ENCODE data around the gene USP32.
"Not testable (repeated sequence)": the region's sequence is repeated elsewhere in the genome, so short reads cannot be mapped to it uniquely, and the experiment has no call there.

The USP32 gene

DNA sequence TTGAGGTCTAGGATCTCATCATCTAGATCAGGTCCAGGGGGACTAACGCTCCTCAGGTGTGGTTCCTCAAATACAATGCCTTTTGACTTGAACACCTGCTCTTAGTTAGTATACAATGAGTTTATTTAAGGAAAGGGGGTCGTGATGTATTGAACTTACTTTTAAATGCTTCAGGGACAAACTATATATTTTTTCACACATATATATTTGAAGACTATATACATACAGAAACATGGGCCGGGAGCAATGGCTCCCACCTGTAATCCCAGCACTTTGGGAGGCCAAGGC is 11.5 kb upstream of the USP32 start:
- DNase-seq (ENCODE audit: low spot score), result no peak

DNA sequence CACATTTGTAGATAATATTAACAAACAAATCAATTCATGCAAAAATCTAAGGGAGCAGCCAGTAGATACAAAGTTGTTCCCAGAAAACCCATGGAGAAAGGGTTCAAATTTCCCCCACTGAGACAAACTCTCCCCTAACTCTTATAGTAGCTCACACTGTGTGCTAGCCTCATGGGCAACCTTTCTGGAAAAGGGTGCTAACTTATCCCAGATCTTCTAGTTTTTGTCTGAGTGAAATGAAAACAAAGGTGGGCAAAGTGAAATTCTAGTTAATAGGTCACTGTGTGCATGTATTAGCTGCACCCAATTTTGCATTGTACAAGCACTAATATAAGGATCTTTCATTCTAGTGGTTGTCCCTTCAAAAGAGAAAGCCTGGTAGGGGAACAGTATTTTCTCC is 9.9 kb upstream of the USP32 start:
- DNase-seq (ENCODE audit: low spot score), result no peak

DNA sequence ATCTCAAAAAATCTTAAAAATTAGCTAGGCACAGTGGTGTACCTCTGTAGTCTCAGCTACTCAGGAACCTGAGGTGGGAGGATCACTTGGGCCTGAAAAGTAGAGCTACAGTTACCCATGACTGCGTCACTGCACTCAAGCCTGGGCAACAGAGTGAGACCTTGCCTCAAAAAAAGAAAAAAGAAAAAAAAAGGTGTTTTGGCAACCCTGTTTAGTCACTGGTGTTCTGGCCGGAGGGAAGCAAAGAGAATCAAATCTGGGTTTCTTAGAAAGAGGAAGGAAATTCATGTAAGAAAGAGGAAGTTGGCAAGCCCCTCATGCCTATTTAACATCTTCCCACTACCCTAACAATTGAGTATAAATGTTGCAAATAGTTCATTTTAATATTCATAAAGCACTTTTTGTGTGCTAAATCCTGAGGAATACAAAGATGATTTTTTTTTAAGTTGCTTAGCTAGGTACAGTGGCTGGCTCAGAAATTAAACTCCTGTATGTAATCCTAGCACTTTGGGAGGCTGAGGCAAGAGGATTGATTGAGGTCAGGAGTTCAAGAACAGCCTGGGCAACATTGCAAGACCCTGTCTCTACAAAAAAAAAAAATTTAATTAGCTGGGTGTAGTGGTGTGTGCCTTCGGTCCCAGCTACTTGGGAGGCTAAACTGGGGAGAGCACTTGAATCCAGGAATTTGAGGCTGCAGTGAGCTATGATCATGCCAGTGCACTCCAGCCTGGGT is 6.5 kb upstream of the USP32 start:
- DNase-seq (ENCODE audit: low spot score), result no peak

DNA sequence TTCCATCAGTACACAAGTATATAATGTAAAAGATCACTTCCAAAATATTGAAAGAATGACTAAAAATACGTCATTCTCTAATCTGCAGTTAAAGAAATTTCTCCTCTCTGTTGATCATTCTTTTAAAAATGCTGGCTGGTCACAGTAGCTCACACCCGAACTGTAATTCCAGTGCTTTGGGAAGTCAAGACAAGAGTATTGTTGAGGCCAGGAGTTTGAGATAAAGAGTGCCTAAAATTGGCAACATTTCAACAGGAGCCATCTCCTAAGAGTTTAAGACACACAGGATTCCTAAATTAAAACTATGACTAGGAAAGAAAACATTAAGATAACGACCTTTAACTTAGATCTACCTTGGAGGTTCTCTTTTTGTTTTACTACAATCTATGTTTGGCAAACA is 4.5 kb upstream of the USP32 start:
- DNase-seq (ENCODE audit: low spot score), result no peak

DNA sequence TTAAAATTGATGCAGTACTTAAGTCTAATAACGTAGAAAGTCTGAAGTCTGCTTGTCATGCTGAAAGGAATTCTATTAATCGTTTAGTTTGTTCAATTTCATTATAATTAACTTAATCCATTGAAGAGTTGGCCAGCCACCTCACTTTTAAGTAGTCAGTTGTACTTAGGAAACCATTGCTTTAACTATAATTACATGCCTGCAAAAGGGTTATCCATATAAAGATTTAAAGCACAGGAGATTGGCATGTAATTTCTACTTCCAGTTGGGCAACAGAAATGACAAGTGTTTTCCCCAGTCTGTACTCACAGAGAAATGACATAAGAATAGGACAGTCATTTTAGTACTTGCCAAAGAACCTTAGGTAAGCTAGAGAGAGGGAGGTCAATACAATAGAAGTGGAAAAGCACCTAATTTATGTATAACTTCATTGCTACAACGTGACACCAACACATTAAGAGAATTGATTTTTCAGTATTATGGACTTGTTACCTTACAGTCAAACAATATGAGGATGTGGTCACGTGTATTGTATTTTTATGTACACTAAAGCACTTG is 3.7 kb upstream of the USP32 start:
- no peak for DNase-seq (ENCODE audit: low spot score)

DNA sequence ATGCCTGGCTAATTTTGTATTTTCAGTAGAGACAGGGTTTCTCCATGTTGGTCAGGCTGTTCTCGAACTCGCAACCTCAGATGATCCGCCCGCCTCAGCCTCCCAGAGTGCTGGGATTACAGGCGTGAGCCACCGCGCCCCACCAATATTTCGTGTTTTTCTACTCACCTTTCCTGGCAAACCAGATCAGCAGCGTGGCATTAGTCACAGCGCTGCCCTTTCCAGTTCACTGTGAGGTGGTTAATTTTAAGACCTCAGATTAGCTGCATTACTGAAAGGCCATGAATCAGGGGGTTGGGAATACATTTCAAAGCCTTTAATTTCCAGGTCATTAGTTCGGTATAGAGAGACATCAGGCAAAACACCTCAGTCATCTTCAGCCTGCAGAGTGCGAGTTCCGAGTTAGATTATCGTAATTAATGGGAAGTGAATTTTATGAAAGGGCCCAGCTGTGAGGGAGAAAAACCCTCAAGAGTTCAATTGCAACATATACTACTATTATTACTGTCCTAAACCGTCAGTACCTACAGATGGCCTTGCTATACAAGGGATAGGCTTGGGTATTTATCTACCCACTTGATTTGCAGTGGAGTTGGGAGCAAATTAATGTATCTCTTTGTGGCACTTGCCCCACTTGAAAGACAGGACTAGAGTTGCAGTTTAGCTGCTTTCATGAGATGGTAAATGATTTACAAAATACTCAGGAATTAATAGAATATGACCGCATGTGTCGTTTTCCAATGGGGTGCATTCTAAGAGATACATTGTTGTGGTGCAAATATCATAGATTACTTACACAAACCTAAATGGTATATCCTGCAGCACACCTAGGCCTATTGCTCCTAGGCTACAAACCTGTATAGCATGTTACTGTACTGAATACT is 2.1 kb upstream of the USP32 start:
- DNase-seq (ENCODE audit: low spot score), result no peak

DNA sequence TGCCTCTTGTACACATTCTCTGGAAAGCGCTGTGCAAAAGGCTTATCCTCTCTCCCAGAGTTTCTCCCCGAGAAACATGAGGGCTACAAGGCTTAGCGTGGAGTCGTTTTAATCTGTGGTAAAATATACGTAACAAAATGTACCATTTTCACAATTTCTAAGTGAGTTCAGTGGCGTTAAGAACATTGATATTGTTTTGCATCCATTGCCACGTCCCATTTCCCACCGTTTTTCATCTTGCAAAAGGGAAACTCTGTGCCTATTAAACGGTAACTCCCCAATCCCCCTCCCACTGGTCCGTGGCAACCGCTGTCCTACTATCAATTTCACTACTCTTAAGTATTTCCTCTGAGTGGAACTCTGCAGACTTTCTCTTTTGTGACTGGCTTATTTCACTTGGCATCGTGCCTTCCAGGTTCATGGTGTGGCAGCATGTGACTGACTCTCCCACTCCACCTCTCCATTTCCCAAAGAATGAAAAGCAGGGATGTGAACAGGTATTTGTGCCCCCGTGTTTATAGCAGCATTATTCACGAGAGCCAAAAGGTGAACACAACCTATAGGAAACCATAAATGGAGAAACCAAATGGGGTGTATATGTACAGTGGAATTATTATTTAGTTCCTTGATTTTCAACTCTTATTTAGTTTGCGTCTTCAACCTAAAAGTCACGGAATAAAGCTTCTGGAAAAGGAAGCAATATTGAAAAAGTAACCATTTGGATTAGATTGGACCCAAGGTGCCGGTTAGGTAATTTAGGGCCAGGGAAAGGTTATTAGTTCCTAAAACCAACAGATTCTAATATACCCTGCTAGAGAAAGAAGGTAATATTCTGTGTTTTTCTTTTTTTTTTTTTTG is 1.1 kb upstream of the USP32 start:
- DNase-seq (ENCODE audit: low spot score), result peak; percentile 56

DNA sequence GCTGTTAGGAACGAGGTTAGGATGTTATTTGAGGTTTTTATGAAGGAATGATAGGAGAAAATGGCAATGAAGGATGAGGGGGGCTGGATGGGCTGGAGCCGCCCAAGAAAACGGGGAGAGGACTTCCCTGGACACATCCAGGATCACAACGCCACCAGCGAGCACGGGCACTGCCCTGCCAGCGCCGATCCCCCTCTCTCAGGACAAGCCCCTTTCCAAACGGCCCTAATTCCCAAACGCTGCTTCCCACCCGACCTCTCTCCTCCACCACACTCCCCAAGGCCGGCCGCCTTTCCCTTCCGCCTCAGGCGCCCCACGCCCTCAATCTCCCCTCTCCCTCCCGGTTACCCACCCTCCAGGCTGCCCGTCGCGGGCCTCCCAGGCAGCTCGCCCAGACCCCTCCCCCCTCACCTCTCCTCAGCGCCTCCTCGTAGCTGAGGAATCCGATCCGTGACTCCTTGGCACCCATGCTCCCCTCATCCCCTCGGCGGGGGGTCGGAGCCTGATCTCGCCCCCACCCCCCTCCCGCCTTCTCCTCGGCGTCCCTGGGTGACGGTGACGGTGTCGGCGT is 377 bp downstream of the USP32 start:
- DNase-seq (ENCODE audit: low spot score), result no peak

DNA sequence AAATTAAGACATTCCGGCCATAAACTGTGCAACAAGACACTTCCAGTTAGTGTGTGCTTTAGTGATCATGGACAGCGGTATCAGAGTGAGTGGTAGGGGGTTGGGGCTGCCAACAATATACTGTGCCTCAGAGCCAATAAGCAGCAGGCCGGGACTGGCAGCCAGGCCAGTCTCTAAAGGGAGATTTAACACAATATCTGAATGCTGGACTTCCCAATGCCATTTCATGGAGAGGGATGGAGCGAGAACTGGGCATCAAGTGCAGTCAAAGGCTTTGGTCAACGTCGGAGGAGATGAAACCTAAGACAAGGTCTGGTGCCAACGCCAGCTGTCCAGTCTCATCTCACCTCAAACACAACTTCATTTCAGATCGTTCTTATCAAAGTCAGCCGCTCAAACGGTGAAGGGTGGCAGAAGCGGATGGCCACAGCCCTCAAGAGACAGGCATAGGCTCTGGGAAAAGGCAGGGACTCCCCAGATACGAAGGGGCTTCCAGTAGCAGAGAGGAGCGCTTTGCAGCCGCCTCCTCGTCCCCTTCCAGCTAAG is 935 bp downstream of the USP32 start:
- DNase-seq (ENCODE audit: low spot score), result peak; percentile 69

DNA sequence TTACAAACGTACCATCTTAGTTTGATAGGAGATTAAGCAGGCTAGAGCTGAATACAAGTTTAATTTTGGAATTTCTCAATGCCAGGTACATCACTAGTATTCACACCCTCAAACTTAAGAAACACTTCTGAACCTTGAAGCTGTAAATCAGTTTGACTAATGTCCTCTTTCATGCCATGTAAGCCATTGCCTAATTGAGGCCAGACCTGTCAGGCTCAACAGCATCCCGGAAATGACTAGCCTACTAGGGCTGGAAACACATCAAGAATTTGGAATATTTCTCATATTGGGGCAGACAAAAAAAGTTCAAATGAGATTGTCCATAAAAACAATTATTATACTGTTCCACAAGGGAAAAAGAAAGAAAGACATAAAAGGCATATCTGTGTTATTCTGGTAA is 1.7 kb downstream of the USP32 start:
- DNase-seq (ENCODE audit: low spot score), result peak; percentile 17

DNA sequence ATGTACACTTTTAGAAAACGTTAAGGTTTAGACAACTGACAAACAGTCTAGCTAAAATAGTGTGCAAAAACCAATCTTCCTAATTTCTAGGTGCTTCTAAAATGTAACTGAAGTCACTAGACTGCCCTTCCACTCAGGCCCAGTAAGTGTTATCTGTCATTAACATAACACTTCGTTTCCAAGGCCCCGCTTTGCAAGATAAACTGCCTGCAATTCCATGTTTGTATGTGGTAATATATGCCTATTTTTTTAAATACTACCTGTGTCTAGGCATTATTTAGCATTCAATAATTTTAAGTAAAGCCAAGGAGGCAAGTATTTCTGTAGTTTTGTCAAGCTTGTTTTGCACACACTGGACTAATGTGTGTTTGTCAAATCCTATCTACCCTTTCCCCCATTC is 3.2 kb downstream of the USP32 start:
- no peak for DNase-seq (ENCODE audit: low spot score)

DNA sequence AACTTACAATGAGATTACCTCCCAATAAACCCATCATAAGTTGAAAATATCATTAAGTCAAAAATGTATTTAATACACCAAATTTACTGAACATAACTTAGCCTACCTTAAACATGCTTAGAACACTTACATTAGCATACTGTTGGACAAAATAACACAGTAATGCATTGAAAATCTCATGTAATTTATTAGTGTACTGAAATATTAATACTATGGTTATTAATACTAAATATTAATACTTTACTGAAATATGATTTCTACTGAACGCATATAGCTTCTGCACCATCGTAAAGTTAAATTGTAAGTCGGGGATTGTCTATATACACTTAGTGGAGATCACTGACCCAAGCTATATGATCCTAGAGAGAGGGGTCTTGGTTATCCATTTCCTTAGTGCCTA is 4.3 kb downstream of the USP32 start:
- DNase-seq (ENCODE audit: low spot score), result no peak

DNA sequence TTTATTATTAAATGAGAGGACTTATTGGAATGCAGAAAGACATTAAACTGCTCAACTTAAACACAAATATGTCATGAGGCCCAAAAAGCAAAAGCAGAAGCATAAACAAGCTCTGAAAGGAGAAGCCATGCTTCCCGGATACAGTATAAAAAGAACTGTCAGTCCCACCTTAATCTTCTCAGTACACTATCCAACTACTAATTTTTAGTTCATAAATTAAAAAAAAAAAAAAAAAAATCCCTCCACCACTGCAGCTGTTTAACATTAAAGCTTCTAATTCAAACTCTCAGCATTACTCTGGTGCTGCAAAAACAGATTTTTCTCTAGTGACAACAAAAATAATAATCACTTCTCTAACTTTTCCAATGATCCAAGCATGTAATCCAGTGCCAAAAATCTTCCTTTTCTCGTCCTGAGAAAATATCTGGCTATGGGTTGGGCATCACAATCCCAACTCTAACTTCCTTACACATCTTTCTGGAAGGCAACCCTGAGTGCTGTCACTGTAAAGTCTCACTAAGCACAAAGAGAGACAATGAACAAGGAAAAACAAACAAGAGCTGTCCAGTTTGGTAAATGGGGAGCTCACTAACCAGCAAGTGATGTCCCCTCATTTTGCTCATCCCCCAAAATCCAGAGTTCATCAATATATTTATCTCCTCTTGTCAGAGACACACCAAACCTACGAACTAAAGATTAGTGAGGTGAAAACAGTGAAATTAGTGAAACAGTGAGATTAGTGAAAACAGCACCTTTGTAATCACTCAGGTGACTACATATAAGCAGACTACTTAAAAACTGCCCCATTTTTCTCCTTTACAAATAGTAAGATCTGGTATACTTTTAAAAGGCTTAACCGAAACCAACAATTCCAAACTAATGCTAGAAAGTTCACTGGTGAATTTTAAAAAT is 5.5 kb downstream of the USP32 start:
- DNase-seq (ENCODE audit: low spot score), result no peak

DNA sequence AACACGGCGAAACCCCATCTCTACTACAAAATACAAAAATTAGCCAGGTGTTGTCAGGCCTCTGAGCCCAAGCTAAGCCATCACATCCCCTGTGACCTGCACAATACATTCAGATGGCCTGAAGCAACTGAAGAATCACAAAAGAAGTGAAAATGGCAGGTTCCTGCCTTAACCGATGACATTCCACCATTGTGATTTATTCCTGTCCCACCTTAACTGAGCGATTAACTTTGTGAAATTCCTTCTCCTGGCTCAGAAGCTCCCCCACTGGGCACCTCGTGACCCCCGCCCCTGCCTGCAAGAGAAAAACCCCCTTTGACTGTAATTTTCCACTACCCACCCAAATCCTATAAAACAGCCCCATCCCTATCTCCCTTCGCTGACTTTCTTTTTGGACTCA is 7.0 kb downstream of the USP32 start:
- DNase-seq (ENCODE audit: low spot score), result not testable (repeated sequence)

DNA sequence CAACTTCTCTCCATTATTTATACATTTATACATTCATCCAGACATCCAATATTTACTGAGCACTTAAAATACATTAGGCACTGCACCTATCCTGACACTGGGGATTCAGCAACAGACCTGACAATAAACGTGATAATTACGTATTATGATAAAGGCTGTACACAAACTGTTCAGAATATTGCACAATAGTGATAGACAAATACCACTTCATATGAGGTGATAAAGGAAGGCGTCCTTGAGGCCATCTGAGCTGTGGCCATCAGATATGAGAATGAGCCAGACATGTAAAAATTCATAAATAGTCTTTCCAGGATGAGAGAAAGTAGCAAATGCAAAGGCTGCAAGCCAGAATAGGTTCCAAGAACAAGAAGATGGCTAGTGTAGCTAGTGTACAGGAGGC is 8.6 kb downstream of the USP32 start:
- DNase-seq (ENCODE audit: low spot score), result no peak

DNA sequence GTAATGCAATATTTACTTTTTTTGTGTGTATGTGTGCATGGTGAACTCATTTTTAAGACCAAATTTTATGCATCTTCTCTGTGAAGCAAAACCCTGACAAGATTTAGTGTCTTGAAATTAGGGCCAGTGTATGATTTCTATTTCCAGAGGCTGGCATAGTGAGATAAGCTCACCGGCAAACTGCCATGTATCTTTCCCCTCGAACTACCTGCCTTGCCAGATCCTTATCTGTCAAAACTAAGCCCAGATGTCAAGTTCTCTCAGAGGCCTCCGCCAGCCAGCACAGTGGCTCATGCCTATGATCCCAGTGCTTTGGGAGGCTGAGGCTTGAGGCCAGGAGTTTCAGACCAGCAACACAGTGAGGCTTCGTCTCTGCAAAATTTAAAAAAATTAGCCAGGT is 10.0 kb downstream of the USP32 start:
- DNase-seq (ENCODE audit: low spot score), result no peak

DNA sequence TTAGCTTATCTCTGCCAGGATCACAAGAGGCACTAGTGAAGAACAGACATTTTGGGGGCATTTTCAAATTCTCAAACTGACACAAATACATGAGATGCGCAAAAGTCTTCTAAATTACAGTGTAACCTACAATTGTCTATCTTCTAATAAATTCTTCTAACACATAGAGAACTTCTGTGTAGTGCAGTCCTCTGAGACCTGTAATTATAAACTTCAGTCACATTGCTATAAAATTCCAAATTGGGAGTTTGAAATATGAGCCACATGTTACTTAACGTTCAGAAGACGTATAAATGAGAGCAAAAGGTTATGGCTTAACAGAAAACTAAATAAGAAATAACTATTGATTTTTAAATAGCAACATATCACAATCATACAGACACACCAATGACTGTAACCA is 12.5 kb downstream of the USP32 start:
- DNase-seq (ENCODE audit: low spot score), result not testable (repeated sequence)

DNA sequence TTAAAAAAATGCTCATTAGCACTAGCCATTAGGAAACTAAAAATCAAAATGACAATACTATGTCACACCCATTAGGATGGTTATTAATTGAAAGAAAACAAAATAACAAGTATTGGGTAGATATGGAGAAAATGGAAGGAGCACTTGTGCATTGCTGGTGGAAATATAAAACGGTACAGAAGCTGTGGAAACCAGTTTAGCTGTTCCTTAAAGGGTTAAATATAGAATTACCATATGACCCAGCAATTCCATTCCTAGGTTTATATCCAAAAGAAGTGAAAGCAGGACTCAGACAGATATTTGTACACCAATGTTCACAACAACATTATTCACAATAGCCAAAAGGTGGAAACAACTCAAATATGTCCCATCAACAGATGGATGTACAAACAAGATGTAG is 13.7 kb downstream of the USP32 start:
- not testable (repeated sequence) for DNase-seq (ENCODE audit: low spot score)

DNA sequence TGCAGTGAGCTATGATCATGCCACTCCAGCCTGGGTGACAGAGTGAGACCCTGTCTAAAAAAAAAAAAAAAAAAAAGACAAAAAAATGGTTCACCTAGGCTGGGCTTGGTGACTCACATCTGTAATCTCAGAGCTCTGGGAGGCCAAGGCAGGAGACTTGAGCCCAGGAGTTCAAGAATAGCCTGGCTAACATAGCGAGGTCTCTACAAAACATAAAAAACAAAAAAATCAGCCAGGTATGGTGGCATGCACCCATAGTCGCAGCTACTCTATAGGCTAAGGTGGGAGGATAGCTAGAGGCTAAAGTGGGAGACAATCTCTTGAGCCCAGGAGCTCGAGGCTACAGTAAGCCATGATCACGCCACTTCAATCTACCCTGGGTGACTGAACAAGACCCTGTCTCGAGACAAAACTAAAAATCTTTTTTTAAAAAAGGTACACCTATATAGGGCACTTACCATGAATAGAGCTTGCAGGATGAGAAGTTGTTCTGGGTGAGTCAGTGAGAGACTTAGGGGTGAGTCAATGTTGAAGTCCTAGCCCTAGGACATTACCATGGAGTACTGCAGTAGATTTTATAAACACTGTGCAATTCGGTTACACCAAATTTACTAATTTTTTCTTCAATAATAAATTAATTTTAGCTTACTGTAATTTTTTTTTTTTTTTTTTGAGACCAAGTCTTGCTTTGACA is 19.0 kb downstream of the USP32 start:
- DNase-seq (ENCODE audit: low spot score), result no peak

All from cerebellar cortex (tissue), 1 donor.